ENCODE data around the gene PRR5. TPM values are rescaled to one million over a fixed set of nuclear protein-coding genes. Genes with fewer than 3 reads are reported as not detected.

The PRR5 gene
- total RNA-seq, 1 experiment from 2014 or later = 26.9 TPM

GRCh38 chr22:44730022-44730393, 28.0 kb downstream of the PRR5 start:
- H3K36me3 ChIP-seq (ENCODE audit: control insufficient read depth in 1 of 2, insufficient read depth in 2 of 2, low read length in 2 of 2) = no peaks in the 10 kb centered on the region; a peak in 3 of 4 replicates
- DNase-seq (ENCODE audit: low read depth, low spot score) (no peak), ATAC-seq (no peak)
- intact Hi-C loops (cut with micrococcal nuclease) = no loop called here
- no peaks in the 10 kb centered on the region for H3K9me2 ChIP-seq (ENCODE audit: insufficient read depth)
- CTCF ChIA-PET = no interaction called here
- H3K9ac ChIP-seq (ENCODE audit: low read length) = no peak overlapping the region
- BruUV-seq (replicated peaks) = no TSS peak
- TF ChIP-seq FOSL1 (IDR thresholded peaks at IDR 0.05; ENCODE audit: low read depth) (no peak), ELF1 (IDR thresholded peaks at IDR 0.05; ENCODE audit: borderline replicate concordance, low read depth) (no peak), SP1 (IDR thresholded peaks at IDR 0.05; ENCODE audit: low read depth) (no peak), REST (IDR thresholded peaks at IDR 0.05; ENCODE audit: low read depth) (no peak), ATF3 (IDR thresholded peaks at IDR 0.05) (no peak), SRF (IDR thresholded peaks at IDR 0.05; ENCODE audit: low read depth) (no peak), CBX3 (IDR thresholded peaks at IDR 0.05; ENCODE audit: low read depth) (no peak), CEBPB (IDR thresholded peaks at IDR 0.05; ENCODE audit: low read depth) (no peak), ZFX (IDR thresholded peaks at IDR 0.05) (no peak), EZH2phosphoT487 (IDR thresholded peaks at IDR 0.05; ENCODE audit: borderline replicate concordance) (no peak), POLR2A (IDR thresholded peaks at IDR 0.05; ENCODE audit: borderline replicate concordance, extremely low read depth, insufficient read depth, insufficient read length) (no peak), JUND (IDR thresholded peaks at IDR 0.05) (no peak), EGR1 (IDR thresholded peaks at IDR 0.05; ENCODE audit: low read depth) (no peak), RAD21 (IDR thresholded peaks at IDR 0.05; ENCODE audit: low read depth) (no peak), ZBTB33 (IDR thresholded peaks at IDR 0.05; ENCODE audit: extremely low read depth, insufficient replicate concordance, low read length) (no peak), POLR2AphosphoS5 (IDR thresholded peaks at IDR 0.05; ENCODE audit: low read depth, low read length) (no peak), CTCF (IDR thresholded peaks at IDR 0.05 in 2 of 3, conservative IDR thresholded peaks at IDR 0.05 in 1 of 3; ENCODE audit: borderline replicate concordance in 1 of 3, insufficient read depth in 1 of 3, low read depth in 2 of 3, low read length in 2 of 3) (no peak), SIN3A (IDR thresholded peaks at IDR 0.05; ENCODE audit: low read depth) (no peak), TCF7L2 (IDR thresholded peaks at IDR 0.05; ENCODE audit: borderline replicate concordance, extremely low read depth, insufficient read depth, insufficient read length) (no peak)
- no peaks in the 10 kb centered on the region for H3K27me3 ChIP-seq (ENCODE audit: insufficient read depth, low read length)
- no peaks in the 10 kb centered on the region for H4K20me1 ChIP-seq (ENCODE audit: insufficient read depth)
- no peaks in the 10 kb centered on the region for H3K79me2 ChIP-seq (ENCODE audit: insufficient read depth, low read length)
- H2AFZ ChIP-seq (ENCODE audit: low read depth, low read length, poor library complexity, severe bottlenecking) = no peak overlapping the region
- no peak overlapping the region for H3K4me2 ChIP-seq (ENCODE audit: low read length)
- RAD21 ChIA-PET (ENCODE audit: low non-redundant PET in 1 of 2, low total read pairs in 2 of 2, uncharacterized antibody in 2 of 2, unreplicated experiment in 2 of 2) = no interaction called here
- no peaks in the 10 kb centered on the region for H3K9me3 ChIP-seq (ENCODE audit: control insufficient read depth in 1 of 2, insufficient read depth in 1 of 2, low read depth in 1 of 2, low read length in 2 of 2)
- H3K27ac ChIP-seq (ENCODE audit: low read depth, low read length) = no peak overlapping the region
- no peak overlapping the region for H3K4me3 ChIP-seq (replicated peaks in 1 of 2; ENCODE audit: low read depth in 1 of 2, low read length in 2 of 2)
- POLR2A ChIA-PET = no interaction called here
- no peaks in the 10 kb centered on the region for H3K4me1 ChIP-seq (ENCODE audit: control insufficient read depth in 1 of 2, insufficient read depth in 2 of 2, low read length in 2 of 2)
